Cerebellar nuclear complex (tissue), 1 donor: ENCODE measurements around the gene RAB23.

ENCODE experiments used
- DNase-seq, 2 experiments: peaks; one replicate each; lab custom pipeline; 2025; lab: John Stamatoyannopoulos, UW

The RAB23 gene

DNA sequence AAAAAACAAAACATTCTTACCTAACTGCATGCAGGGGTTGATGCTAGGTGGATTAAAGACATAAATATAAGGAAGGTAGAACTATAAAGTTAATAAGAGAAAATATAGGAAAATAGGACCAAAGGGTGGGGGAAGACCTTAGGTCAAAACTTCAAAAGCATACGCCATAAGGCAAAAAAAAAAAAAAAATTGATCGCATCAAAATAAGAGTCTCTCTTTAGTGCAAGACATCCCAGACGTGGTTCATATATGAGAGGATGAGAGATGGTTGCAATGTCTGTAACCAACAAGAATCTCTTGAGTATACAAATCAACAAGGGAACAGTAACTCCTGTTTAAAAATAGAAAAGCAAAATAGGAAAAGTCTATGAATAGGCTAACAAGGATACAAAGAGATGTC, 41.5 kb downstream of the RAB23 start:
- DNase-seq: no peak

DNA sequence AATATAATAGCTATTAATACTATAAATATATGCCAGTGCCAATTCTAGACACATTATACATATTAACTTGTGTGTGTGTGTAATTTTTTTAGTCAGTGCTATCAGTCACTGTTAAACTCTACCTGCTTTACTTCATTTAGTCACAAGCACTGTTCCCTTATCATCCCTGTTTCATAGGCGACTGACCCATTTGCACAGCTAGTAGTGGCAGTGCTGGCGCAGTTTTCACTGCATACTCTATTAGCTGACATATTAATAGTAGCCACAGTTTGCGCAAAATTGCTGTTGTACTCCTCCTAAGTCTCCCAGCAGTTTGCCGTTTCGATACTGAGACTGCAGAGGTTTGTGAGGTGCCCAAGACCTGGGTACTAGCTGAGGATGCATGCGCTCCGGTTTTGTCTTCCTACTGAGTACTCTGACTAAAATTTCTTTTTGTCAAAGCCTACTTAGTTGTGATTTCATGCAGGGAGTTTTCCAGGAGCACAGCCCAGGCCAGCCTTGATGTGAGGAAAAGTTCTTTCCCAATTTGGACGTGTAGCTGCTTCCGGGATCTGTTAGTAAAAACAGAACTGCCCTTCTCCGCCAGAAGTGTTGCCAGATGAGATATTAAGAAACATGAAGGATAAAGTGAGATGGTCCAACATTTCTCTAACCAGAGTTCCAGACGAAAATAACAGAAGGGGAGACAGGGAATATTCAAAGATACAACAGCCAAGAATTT, 44.4 kb downstream of the RAB23 start:
- DNase-seq: no peak

GRCh38 chr6:57174511-57174907, 47.6 kb downstream of the RAB23 start:
- DNase-seq: no peak

DNA sequence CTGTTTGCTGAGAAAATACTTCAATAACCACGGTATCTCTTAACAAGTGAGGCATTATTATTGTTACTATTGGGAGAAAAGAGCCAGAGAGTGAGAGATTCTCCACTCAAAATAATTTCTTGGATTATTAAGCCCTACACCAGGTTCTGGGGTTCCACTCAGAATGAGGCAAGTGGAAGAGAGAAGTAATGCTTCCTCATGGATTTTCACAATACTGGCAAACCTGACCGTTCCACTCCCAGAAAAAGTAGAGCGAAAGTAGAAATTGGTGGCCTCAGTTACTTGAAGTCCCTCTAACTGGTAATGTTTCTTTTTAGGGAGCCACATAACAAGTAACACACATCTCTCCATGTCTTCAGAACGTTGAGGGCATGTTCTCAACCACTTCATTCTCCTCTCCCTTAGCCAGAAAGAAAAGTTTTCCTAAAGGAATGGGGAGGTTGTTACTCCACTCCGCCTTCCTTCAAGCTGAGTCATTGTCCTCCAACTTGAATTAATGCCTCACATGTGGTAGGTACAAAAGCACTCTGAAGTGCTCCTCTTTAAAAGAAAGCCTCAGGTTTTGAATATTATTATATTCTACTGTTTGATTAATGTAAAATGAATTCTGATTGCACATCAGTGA, 48.1 kb downstream of the RAB23 start:
- DNase-seq: no peak

DNA sequence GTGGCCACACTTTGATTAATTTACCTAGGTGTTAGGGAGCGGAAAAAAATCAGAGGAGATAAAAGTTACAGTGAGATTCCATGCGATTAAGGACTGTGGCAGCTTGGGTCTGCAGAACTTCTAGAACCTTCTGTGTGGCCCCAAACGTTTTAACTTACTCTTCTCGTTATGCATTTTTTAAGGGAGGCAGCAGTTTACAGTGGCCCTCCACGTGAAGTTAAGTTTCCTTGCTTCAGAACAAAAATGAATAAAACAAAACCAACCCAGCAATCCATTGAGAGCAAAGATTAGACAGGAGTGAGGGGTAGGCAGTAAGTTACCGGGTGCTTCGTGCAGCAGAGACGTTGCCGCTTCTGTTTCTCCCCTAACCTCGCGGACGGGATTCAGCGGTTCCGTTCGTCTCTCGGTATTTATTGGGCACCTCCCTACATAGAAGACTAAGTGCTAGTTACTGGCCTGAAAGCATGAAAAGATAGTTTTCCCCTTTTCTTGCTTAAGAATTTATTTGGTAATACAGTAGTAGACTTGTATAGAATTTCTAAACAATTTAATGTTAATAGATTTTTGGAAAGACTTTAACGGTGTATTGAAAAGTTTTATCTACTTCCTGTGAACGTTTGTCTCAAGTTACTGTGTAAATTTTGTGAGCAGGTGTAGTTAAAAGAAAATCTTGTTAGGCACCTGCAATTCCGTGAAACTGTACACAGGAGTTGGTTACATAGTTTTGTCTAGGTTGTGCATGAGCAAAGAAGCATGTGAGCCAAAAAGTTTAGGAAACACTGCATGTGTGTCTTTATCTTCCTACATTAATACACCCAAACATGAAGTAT, 48.8 kb downstream of the RAB23 start:
- no peak for DNase-seq

DNA sequence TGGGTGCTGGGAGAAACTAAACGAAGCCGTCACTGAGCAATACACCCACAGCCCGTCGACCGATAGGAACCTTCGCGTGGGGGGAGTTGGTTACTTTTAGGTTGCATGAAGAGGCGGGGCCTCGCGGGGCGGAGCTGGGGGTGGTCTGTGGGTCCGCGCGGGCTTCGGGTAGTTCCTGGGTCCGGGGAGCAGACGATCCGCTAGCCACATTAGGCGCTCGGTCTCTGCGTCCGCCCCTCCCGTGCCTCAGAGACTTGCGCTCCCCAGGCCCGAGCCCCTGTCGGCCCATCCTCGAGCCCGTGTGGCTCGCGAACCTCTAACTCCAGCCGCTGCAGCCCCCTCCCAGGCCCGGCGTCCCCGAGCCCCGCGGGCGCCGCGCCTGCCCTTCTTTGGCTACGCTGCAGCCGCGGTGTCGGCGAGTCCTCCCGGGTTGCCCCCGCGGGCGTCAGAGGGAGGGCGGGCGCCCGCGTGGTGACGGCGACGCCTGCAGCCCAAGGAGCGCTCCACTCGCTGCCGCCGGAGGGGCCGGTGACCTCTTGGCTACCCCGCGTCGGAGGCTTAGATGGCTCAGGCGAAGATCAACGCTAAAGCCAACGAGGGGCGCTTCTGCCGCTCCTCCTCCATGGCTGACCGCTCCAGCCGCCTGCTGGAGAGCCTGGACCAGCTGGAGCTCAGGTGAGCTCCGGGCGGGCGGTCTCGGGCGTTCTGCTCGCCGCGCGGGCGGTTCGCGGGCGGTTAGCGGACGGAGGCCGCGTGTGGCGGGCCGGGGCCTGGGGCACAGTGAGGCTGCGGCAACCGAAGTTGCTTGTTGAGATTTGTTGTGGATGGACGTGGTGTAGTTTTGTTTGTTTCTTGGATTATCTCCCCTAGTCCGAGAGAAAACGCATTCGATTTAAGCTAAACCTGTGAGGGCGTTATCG, 49.7 kb downstream of the RAB23 start, which contains the start of gene BAG2:
TSS of gene BAG2 (plus strand) at position 191 of the 920 bp plus-strand sequence. CDS start at position 563, 372 bp downstream.
- peak in 1 of 2 experiments; percentile 37 for DNase-seq

GRCh38 chr6:57165080-57165479, 57.0 kb downstream of the RAB23 start:
- no peak for DNase-seq

DNA sequence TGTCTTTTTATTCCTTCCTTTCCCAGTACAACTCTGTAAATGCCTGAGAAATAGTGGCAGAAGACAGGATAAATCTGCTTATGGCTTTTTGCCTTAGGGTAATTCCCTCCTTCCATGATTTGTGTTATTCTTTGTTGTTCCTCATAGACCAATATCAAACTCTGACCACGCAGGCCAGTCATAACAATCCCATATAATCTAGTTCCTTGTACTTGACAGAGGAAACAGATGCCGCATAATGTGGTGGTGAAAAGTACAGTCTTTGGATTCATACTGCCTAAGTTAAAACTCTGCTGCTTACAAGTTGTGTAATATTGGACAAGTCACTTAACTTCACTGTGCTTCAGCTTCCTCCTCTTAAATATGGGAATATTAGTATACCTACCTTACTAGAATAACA, 58.2 kb downstream of the RAB23 start:
- no peak for DNase-seq

GRCh38 chr6:57162516-57162915, 59.6 kb downstream of the RAB23 start:
- DNase-seq: no peak

DNA sequence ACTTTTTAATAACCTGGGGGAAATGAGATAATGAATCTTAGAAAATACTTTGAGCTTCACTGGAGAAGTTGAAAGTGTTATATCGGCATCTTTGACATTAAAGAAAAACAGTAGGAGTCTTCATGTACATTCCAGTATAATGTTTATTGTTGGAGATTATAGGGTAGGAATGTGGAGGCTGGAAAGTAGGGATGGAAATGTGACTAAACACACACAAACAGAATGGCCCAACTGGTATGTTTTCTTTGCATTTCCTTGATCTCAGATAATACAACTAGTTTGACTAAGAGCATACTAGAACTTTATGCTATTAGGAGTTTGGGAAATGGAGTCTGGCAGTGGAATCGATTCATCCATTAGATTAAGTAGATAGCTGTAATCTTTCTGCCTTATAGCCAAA, 60.1 kb downstream of the RAB23 start:
- no peak for DNase-seq

DNA sequence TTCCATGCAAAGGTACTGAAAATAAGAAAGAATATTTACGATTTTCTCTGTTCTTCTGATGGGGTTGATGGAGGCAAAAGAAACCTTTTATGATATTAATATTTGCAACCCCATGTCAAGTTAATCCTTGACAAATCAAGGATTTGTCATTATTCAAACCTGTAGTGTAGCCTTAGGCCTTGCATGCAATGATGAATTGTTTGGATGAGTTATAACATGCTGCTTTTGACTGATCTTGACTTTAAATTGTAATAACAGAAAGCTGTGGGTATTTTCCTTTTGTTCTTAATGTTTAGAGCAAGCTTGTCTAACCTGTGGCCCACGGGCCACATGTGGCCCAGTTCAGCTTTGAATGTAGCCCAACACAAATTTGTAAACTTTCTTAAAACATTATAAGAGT, 63.0 kb downstream of the RAB23 start:
- no peak for DNase-seq

DNA sequence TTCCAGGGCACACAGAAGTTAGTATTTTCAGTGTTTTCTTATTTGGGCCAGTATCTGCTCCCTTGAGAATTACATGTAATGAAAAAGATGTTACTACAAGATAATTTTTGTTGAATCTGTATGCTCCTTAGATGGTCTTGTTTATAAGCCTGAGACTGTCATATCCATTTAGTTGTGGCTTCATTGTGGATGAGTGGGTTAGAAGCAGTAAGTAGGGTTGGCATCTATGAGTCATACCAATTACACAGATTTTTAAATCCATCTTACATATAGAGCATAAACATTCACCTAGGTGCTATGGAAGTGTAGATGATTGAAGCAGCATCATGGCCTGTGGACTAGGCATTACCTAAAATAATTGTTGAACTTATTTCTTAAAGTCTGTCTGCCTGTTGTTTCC, 63.4 kb downstream of the RAB23 start:
- DNase-seq: no peak

DNA sequence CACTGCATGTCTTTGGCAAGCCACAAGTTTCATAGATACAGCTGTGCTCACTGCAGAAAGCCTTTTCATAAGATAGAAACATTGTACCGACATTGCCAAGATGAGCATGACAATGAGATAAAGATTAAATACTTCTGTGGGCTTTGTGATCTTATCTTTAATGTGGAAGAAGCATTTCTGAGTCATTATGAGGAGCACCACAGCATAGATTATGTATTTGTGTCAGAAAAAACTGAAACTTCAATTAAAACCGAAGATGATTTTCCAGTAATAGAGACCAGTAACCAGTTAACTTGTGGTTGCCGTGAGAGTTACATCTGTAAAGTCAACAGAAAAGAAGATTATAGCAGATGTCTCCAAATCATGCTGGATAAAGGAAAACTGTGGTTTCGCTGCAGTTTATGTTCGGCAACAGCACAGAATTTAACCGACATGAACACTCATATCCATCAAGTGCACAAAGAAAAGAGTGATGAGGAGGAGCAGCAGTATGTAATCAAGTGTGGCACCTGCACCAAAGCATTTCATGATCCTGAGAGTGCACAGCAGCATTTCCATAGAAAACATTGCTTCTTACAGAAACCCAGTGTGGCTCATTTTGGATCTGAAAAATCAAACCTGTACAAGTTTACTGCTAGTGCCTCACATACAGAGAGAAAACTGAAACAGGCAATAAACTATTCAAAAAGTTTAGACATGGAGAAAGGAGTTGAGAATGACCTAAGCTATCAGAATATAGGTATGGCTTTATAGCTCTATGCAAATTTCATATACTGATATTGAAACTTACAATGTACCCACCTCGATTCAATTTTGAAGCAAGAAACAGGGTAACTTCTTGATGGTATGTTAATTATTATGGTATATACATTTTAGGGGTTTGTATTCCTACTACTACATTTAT, 73.9 kb downstream of the RAB23 start:
- DNase-seq: no peak

GRCh38 chr6:57147401-57147800, 74.7 kb downstream of the RAB23 start:
- DNase-seq: no peak

- no peak for DNase-seq
Observed at GRCh38 chr6:57143690-57144089, 78.4 kb downstream of the RAB23 start.

DNA sequence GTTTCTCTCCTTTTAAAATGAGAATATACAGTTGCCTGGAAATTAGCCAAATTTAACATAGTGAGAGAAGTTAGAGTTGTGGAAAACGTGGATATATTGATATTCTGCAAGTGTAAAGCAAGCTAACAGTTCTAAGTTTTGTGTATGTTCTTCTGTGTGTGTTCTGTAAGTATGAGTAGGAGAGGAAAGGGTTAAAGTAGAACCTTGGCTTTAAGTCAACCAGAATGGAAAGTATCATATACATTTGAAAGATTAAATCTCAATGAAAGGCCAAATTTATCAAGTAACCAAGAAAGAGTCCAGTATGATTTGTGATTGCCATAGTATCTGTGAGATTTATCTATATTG, 80.0 kb downstream of the RAB23 start:
- no peak for DNase-seq

DNA sequence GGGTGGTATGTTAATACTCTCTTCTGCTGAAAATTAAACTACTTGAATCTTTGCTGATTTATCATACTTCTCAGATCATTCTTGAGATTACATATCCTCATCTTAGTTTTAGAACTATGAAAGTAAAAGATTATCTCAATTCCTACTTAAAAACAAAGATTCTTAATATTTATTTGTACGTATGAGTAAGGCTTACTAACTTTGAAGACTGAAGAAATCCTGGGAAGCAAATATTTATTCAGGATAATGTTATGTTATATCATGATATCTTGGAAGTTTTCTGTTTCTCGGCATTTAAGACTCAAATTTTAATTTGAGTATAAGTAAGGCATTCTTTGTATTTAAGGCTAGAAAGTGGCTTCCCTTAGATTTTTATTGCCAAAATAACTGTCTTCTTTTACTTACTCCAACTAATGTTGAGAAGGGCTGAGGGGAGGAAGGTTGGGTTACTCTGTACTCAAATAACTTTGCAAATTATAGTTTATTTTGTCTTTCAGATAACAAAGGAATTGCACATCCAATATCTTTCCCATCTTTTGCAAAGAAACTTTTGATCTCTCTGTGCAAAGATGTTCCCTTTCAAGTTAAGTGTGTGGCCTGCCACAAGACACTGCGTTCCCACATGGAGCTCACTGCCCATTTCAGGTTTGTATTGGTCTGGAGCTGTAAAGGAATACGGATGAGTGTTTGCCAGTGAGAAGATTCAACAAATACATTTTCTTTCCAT, 80.5 kb downstream of the RAB23 start:
- DNase-seq: no peak

DNA sequence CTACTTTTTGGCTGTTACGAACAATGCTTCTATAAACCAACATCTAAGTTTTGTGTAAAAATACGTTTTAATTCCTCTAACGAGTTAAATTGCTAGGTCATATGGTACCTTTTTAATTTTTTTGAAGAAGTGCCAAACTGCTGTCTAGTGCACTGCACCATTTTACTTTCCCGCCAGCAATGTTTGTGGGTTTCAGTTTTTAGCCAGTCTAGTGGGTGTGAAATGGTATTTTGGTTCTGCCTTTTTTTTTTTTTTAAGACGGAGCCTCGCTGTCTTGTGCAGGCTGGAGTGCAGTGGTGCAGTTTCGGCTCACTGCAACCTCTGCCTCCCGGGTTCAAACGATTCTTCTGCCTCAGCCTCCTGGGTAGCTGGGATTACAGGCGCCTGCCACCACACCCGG, 84.1 kb downstream of the RAB23 start:
- no peak for DNase-seq

GRCh38 chr6:57137350-57137749, 84.8 kb downstream of the RAB23 start:
- DNase-seq: no peak
